HK-2 (cell line): Measurements from ENCODE around the gene GRIA4.
"Not testable (repeated sequence)": the region's sequence is repeated elsewhere in the genome, so short reads cannot be mapped to it uniquely, and the experiment has no call there.

Experiments used
- DNase-seq: peaks from one replicate; pipeline ENCODE4 v3.0.0-alpha.2; 2018; ENCODE audit not compliant: unreplicated experiment

The GRIA4 gene

DNA sequence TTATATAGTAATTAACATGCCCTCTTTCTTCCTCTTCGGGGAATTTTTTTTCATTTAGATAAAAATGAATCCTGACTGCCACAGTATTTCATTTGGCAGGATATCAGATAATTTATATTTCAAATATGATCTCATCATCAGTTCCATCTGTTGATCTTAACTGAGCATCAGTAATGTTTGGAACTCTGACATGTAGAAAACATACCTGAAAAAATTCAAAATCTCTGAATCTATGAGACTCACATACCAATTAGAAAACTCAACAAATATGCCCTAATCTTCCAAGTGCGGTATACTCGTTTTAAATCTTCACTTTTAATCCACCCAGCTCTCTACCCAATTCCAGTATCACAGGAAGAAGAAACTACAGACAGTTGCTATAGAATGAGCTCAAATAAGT is 250.2 kb downstream of the GRIA4 start:
- DNase-seq = no peak

DNA sequence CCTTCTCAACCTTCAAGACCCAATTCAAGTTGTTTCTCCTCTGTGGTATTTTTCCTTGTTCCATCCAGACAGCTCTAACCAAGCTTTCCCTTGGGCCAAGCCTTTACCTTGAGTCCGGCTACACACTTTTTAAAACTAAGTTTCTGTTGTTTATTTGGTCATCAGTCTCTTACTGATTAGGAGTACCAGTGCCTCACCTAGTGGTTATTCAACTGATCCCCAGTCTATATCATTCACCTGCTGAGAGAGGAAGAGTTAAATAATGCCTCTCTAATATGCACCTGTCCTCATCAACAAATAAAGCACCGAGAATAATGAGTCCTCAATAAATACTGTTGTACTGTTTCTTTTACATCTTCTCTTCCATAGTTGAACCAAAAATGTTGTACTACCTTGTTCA is 251.4 kb downstream of the GRIA4 start:
- DNase-seq = no peak

DNA sequence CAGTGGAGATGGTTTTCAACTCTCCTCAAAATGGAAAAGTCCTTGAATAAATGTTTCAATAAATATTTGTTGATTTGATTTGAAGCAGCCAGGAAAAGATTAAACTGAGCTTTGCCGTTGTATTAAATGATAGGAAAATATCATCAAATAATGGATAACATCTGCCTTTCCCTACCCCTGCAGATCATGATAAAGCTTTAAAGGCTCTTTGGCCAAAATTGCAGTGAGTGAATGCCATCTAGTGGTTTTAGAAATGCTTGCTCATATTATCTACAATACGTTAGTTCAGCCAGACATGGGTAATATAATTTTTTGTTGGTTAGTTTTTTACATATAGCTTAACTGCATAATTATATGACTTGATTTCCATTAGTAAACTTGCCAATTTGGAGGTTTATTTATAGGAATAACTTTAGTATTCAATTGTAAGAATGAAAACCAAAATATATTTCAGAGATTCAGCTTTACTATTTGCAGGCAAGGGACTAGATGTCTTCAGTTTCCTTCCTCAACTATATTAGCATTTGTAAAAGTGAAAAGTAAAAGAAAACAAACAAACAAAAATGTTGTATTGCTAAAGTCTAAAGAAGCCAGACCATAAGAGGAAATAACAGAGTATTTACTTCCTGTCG is 253.0 kb downstream of the GRIA4 start:
- DNase-seq = no peak

DNA sequence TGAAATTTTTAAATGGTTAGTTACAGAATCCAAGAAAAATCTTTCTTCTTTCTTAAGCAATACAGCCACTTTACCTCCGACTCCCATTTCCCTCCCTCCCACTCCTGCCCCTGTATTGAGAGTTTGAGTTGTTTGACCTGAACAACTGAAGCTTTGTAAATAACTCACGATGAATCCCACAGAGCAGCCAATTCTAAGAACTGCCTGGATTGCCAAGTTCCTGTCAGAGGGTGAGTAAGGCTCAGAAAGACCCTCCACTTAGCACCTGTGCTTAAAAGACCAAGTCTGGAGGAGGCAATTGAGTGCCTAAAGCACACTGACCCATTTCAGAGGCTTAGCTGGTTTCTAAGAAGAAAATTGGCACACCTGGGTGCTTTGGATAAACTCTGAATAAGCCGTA is 253.7 kb downstream of the GRIA4 start:
- no peak for DNase-seq

GRCh38 chr11:105867742-105868141 is 257.9 kb downstream of the GRIA4 start:
- no peak for DNase-seq

- no peak for DNase-seq
These were observed 259.0 kb downstream of the GRIA4 start for GRCh38 chr11:105868762-105869285.

- no peak for DNase-seq
These were observed 260.7 kb downstream of the GRIA4 start for GRCh38 chr11:105870516-105871113.

- DNase-seq = no peak
These were observed 268.6 kb downstream of the GRIA4 start for GRCh38 chr11:105878510-105878909.

GRCh38 chr11:105878927-105879326 is 269.1 kb downstream of the GRIA4 start:
- DNase-seq = not testable (repeated sequence)

- no peak for DNase-seq
These were observed 271.2 kb downstream of the GRIA4 start for GRCh38 chr11:105881027-105881426.

DNA sequence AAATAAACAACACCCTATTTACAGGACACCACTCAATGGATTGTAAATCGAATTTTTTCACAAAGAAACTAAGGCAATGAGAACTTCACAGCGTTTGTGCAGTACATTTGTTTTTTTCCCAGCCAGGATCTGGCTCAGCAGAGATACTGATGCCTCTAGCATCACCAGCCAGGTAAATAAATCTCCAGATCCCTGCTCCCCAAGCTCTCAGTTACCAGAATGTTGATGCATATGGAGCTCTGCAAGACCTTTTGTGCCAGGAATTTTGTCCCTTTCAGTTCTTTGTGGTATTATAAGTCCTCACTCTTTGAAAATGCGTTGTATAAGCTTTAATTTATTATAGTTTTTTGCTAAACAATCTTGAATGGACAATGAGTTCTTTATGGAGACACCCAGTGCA is 274.6 kb downstream of the GRIA4 start:
- DNase-seq = no peak

GRCh38 chr11:105891685-105892084 is 281.8 kb downstream of the GRIA4 start:
- no peak for DNase-seq

DNA sequence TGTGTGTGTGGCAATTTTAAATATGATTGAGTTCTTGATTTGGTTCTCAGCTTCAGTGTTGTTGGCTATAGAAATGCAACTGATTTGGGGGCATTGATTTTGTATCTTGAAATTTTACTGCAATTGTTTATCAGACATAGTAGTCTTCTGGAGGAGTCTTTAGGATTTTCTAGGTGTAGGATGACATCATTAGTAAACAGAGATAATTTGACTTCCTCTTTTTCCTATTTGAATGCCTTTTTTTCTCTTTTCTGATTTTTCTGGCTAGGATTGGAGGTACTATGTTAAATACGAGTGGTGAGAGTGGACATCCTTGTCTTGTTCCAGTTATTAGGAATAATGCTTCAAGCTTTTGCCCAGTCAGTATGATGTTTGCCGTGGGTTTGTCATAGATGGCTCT is 287.3 kb downstream of the GRIA4 start:
- DNase-seq = no peak

DNA sequence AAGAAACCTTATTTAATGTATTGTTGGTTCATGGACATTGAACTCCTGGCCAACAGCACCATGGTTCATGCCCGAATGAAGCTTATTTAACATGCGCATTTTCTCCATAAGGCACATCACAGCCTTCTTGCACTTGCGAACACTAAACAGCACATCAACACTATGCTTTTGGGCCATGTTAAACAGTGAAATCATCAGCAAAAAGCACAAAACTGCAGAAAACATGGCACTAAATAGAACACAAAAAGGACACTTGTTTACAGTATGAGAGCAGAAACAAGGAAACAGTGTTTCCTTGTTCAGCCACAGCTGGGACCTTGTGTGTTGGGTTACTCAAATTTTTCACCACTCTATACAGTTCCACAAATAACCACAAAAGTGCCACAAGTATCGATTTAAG is 289.9 kb downstream of the GRIA4 start:
- no peak for DNase-seq

- no peak for DNase-seq
These were observed 290.7 kb downstream of the GRIA4 start for GRCh38 chr11:105900515-105901035.

- no peak for DNase-seq
These were observed 293.2 kb downstream of the GRIA4 start for GRCh38 chr11:105903113-105903512.

DNA sequence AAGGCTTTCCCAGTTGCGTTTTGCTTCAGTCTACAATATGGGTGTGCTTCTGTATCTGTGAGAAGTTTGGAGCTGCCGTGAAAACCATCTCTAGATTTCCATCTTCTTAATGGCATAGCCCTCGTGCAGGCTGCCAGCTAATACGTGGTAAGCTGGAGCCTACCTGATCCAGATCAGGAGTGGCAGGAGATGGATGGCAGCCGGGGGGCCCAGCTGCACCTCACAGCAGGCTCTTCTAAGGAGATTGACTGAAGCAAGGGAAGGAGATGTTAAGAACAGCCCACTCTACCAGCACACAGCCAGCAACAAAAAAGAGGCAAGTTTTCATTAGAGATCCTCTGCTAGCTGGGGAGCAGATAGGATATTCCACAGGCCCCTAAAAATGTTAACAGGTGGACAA is 296.6 kb downstream of the GRIA4 start:
- no peak for DNase-seq

- no peak for DNase-seq
These were observed 297.4 kb downstream of the GRIA4 start for GRCh38 chr11:105907319-105907718.

GRCh38 chr11:105910095-105910715 is 300.3 kb downstream of the GRIA4 start:
- no peak for DNase-seq

GRCh38 chr11:105911454-105911853 is 301.6 kb downstream of the GRIA4 start:
- no peak for DNase-seq

DNA sequence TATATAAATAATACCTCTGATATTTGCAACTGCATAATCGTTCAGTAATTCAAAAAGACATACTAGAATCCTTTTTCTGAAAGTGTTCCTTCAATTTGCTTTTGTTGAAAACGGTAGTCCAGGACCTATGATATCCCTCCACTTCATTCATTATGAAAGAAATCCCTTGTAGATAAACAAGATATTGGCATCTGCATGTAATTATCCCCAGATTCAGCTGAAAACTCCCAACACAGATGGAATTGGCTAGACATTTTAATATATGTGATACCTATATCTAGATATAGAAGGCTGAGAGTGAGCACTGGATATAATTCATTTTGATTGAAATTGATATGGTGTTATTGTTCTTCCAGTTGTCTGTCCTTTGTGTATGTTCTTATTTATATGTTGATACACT is 302.8 kb downstream of the GRIA4 start:
- no peak for DNase-seq

GRCh38 chr11:105915021-105915420 is 305.1 kb downstream of the GRIA4 start:
- no peak for DNase-seq

DNA sequence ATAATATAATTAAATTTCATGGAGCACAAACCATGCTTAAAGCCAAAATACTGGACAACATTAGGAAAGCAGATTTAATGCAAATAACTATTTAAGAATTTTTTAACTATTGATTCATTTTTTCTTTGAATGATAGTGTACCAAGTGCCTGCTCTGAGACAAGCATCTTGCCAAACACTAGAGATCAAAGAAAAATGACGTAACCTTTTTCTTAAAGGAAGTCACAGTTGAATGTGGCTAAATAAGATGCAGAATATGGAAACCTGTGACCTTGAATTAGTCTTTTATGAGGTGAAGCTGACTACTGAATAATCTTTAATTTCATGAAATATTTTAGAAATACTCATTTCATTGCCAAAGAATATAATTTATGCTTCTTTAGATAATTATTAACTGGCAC is 308.2 kb downstream of the GRIA4 start:
- DNase-seq = no peak
